Measurements from ENCODE around the gene PSORS1C1. TPM values are rescaled to one million over a fixed set of nuclear protein-coding genes. Genes with fewer than 3 reads are reported as not detected.

PSORS1C1 gene
- total RNA-seq, 4 donors from 2014 or later: not detected

- intact Hi-C loops (cut with DNase I; ENCODE audit: low total_unique reads) (no loop called here), in situ Hi-C loops (cut with MboI; ENCODE audit: low sequenced_read_pairs in 4 of 4) (loop anchor here in 2 of 4 donors (25.0 kb wide), 2 partner anchors 434 to 559 kb away; partner anchors contain the start of gene DHX16 (in 1 of the 2))
- H3K27ac ChIP-seq: no peak overlapping the region
- DNase-seq (no peak), ATAC-seq (no peak)
- no peak overlapping the region for H3K4me3 ChIP-seq
- peaks cover 0 to 13% of the 10 kb centered on the region in 2 donors for H3K4me1 ChIP-seq
- no peaks in the 10 kb centered on the region for H3K36me3 ChIP-seq
- no peaks in the 10 kb centered on the region for H3K9me3 ChIP-seq
- no peaks in the 10 kb centered on the region for H3K27me3 ChIP-seq
- TF ChIP-seq CTCF (IDR thresholded peaks at IDR 0.05 in 4 of 5, conservative IDR thresholded peaks at IDR 0.05 in 1 of 5) (no peak), POLR2A (IDR thresholded peaks at IDR 0.05) (no peak)
These were observed 17.9 kb upstream of the PSORS1C1 start for GRCh38 chr6:31096656-31097055.

DNA sequence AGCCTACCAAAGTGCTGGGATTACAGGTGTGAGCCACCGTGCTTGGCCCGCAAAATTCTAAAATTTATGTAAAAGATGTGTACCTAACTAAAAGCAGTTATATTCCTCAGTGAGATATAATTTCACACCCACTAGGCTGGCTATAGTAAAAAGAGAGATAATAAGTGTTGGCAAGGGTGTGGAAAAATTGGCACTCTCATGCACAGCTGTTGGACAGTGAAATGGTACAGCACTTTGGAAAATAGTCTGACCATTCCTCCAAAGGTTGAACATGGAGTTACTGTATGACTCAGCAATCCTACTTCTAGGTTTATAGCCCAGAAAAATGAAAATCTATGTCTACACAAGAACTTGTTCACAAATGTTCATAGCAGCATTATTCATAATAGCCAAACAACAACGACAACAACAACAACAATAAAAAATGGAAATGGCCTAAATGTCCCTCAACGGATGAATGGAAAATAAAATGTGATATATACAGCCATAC, 16.1 kb upstream of the PSORS1C1 start:
- peaks cover 0 to 9% of the 10 kb centered on the region in 2 donors for H3K4me1 ChIP-seq
- H3K36me3 ChIP-seq: no peaks in the 10 kb centered on the region
- intact Hi-C loops (cut with DNase I; ENCODE audit: low total_unique reads): no loop called here
- in situ Hi-C loops (cut with MboI; ENCODE audit: low sequenced_read_pairs in 4 of 4): loop anchor here in 2 of 4 donors (25.0 kb wide), 2 partner anchors 436 to 561 kb away; partner anchors contain the start of gene DHX16 (in 1 of the 2)
- ATAC-seq (no peak), DNase-seq (no peak)
- no peak overlapping the region for H3K27ac ChIP-seq
- H3K9me3 ChIP-seq: no peaks in the 10 kb centered on the region
- H3K27me3 ChIP-seq: no peaks in the 10 kb centered on the region
- no peak for TF ChIP-seq CTCF (IDR thresholded peaks at IDR 0.05 in 4 of 5, conservative IDR thresholded peaks at IDR 0.05 in 1 of 5)
- H3K4me3 ChIP-seq: no peak overlapping the region

GRCh38 chr6:31103136-31103535, 11.5 kb upstream of the PSORS1C1 start:
- H3K27ac ChIP-seq: no peak overlapping the region
- no peak overlapping the region for H3K4me3 ChIP-seq
- H3K36me3 ChIP-seq: no peaks in the 10 kb centered on the region
- ATAC-seq (no peak), DNase-seq (no peak)
- intact Hi-C loops (cut with DNase I; ENCODE audit: low total_unique reads): no loop called here
- H3K9me3 ChIP-seq: no peaks in the 10 kb centered on the region
- no peaks in the 10 kb centered on the region for H3K4me1 ChIP-seq
- H3K27me3 ChIP-seq: no peaks in the 10 kb centered on the region
- in situ Hi-C loops (cut with MboI; ENCODE audit: low sequenced_read_pairs in 4 of 4): no loop called here
- TF ChIP-seq POLR2A (IDR thresholded peaks at IDR 0.05) (no peak), CTCF (IDR thresholded peaks at IDR 0.05 in 4 of 5, conservative IDR thresholded peaks at IDR 0.05 in 1 of 5) (no peak)

DNA sequence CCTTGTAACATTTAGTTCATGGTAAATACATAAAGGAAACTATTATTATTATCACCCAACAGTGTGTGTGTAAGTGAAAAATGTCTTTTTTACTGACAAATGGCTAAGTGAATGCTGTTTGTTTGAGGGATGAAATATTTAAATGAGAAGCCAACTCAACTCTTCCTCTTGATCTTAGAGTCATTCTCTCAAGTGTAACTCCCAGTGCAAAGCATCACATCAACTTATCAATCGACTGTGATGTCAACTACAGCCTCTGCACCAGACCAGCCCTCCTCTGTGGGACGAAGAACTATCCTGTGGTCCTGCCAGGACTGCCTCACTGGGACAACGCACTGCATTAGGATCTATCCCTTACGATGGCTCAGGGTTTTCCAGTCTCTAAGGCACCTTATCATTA, 7.5 kb upstream of the PSORS1C1 start:
- H3K36me3 ChIP-seq: no peaks in the 10 kb centered on the region
- H3K4me1 ChIP-seq: no peaks in the 10 kb centered on the region
- H3K27ac ChIP-seq: no peak overlapping the region
- H3K4me3 ChIP-seq: no peak overlapping the region
- no peaks in the 10 kb centered on the region for H3K9me3 ChIP-seq
- H3K27me3 ChIP-seq: peaks cover 0 to 8% (median 0%) of the 10 kb centered on the region in 3 donors
- DNase-seq (no peak), ATAC-seq (no peak)
- intact Hi-C loops (cut with DNase I; ENCODE audit: low total_unique reads) (no loop called here), in situ Hi-C loops (cut with MboI; ENCODE audit: low sequenced_read_pairs in 4 of 4) (no loop called here)
- TF ChIP-seq CTCF (IDR thresholded peaks at IDR 0.05 in 4 of 5, conservative IDR thresholded peaks at IDR 0.05 in 1 of 5) (no peak), POLR2A (IDR thresholded peaks at IDR 0.05) (no peak)

Data from gastrocnemius medialis (tissue), 4 donors.